CD4-positive, alpha-beta T cell (primary cell): ENCODE measurements around the gene RNF175. TPM values are rescaled to one million over a fixed set of nuclear protein-coding genes. Genes with fewer than 3 reads are reported as not detected.

Experiments
- ATAC-seq: fragments of 200-7000 bp; cut with Tn5 transposase; one replicate; pipeline ENCODE4 v1.10.0; 2022; ENCODE audit warnings: mild to moderate bottlenecking; ENCODE audit not compliant: poor library complexity
- CTCF ChIA-PET: fragments of 350-600 bp; sonication (Branson Sonifier 250); formaldehyde crosslinking; loops from one replicate; lab custom pipeline; 2021; ENCODE audit warnings: antibody characterized with exemption, inconsistent platforms; lab: Charles Lee
- POLR2A ChIA-PET: fragments of 350-600 bp; sonication (Branson Sonifier 250); formaldehyde crosslinking; loops from one replicate; lab custom pipeline; 2021; ENCODE audit warnings: antibody characterized with exemption, inconsistent platforms; lab: Charles Lee
- DNase-seq, 14 experiments: peaks; one replicate each; pipeline ENCODE4 v3.0.0-alpha.2; 2013 to 2020; ENCODE audit warnings: mixed read lengths in 2 of 14
- H3K27ac ChIP-seq, 2 donors: one replicate each; pipeline versions ENCODE4 v1.5.1 to v1.7.0; 2013; ENCODE audit warnings: low read length in 2 of 2, low read depth in 1 of 2, mild to moderate bottlenecking in 1 of 2
- H3K27me3 ChIP-seq, 2 experiments: 1 replicate in 1 of 2; 2 replicates in 1 of 2; pipeline versions ENCODE4 v1.6.1 to v1.7.0; 2013; ENCODE audit warnings: low read length in 2 of 2, control low read depth in 1 of 2, mild to moderate bottlenecking in 1 of 2, moderate library complexity in 1 of 2; ENCODE audit not compliant: insufficient read depth in 2 of 2, control insufficient read depth in 1 of 2
- H3K36me3 ChIP-seq: one replicate; pipeline ENCODE4 v1.6.1; 2013; ENCODE audit warnings: low read length, control low read depth; ENCODE audit not compliant: insufficient read depth
- H3K4me1 ChIP-seq: one replicate; pipeline ENCODE4 v1.6.1; 2013; ENCODE audit warnings: low read length, control low read depth; ENCODE audit not compliant: insufficient read depth
- H3K4me3 ChIP-seq: one replicate; pipeline ENCODE4 v1.5.1; 2013; ENCODE audit warnings: mild to moderate bottlenecking, low read length, moderate library complexity
- H3K9me3 ChIP-seq, 2 experiments: 1 replicate in 1 of 2; 2 replicates in 1 of 2; pipeline versions ENCODE4 v1.6.1 to v1.7.0; 2013; ENCODE audit warnings: low read length in 2 of 2, mild to moderate bottlenecking in 2 of 2, control low read depth in 1 of 2, moderate library complexity in 1 of 2; ENCODE audit not compliant: control insufficient read depth in 1 of 2, insufficient read depth in 1 of 2
- H3K27ac Mint-ChIP-seq: one replicate; pipeline ENCODE4 v1.8.0; 2020; ENCODE audit warnings: mixed read lengths
- H3K27me3 Mint-ChIP-seq: one replicate; pipeline ENCODE4 v1.8.0; 2021; ENCODE audit warnings: mixed read lengths
- H3K36me3 Mint-ChIP-seq: one replicate; pipeline ENCODE4 v1.8.0; 2021; ENCODE audit warnings: low read depth, mixed read lengths
- H3K4me1 Mint-ChIP-seq: one replicate; pipeline ENCODE4 v1.8.0; 2021; ENCODE audit warnings: low read depth, mixed read lengths
- H3K4me3 Mint-ChIP-seq: one replicate; pipeline ENCODE4 v1.8.0; 2020; ENCODE audit warnings: mild to moderate bottlenecking, mixed read lengths
- H3K9me3 Mint-ChIP-seq: one replicate; pipeline ENCODE4 v1.8.0; 2020; ENCODE audit warnings: mixed read lengths
- CTCF ChIP-seq: fragments of 200-600 bp; IDR thresholded peaks from one replicate; pipeline ENCODE4 v1.8.0; 2022; ENCODE audit warnings: antibody characterized with exemption, mild to moderate bottlenecking
- intact Hi-C, 2 experiments: fragments of 100-400 bp; cut with DNase I in 1 of 2; cut with micrococcal nuclease in 1 of 2; formaldehyde crosslinking; loops; one replicate each; pipeline versions ENCODE4 v1.15.1 to v1.9.0; 2023 to 2025; cut with DNase I, micrococcal nuclease
- total RNA-seq, 174 experiments: library from RNA in 2 of 174; stranded (reverse) in 2 of 174; gene quantifications; one replicate each; pipeline ENCODE4 v1.2.3 and lab custom pipeline; 2021 to 2026

The RNF175 gene
- total RNA-seq, 2 experiments from 2014 or later = 1.4 to 1.8 TPM

- Mint-ChIP-seq H3K27me3 (peaks cover 67% of the 10 kb centered on the region), H3K4me1 (no peaks in the 10 kb centered on the region), H3K9me3 (no peaks in the 10 kb centered on the region), H3K36me3 (no peaks in the 10 kb centered on the region), H3K27ac (no peak overlapping the region), H3K4me3 (no peak overlapping the region)
- H3K27ac ChIP-seq = no peak overlapping the region
- no peak for DNase-seq
- ATAC-seq = no peak
- CTCF ChIA-PET = no interaction called here
- peaks cover 22 to 34% of the 10 kb centered on the region in 2 experiments for H3K27me3 ChIP-seq
- H3K4me3 ChIP-seq = no peak overlapping the region
- TF ChIP-seq CTCF = no peak
- intact Hi-C loops = loop anchor here (10.0 kb wide), 3 partner anchors 563 to 843 kb away; no protein-coding TSS in a partner anchor
- peaks cover 0 to 3% of the 10 kb centered on the region in 2 experiments for H3K9me3 ChIP-seq
- POLR2A ChIA-PET = no interaction called here
- H3K36me3 ChIP-seq = no peaks in the 10 kb centered on the region
- no peaks in the 10 kb centered on the region for H3K4me1 ChIP-seq
Observed at GRCh38 chr4:153781717-153782416, 22.0 kb upstream of the RNF175 start.

- Histone ChIP-seq H3K9me3 (peaks cover 0 to 3% of the 10 kb centered on the region in 2 experiments), H3K27ac (no peak overlapping the region), H3K4me1 (no peaks in the 10 kb centered on the region), H3K27me3 (peaks cover 19 to 30% of the 10 kb centered on the region in 2 experiments), H3K4me3 (no peak overlapping the region), H3K36me3 (no peaks in the 10 kb centered on the region)
- H3K27ac Mint-ChIP-seq = no peak overlapping the region
- H3K9me3 Mint-ChIP-seq = no peaks in the 10 kb centered on the region
- H3K27me3 Mint-ChIP-seq = peaks cover 65% of the 10 kb centered on the region
- CTCF ChIA-PET = no interaction called here
- TF ChIP-seq CTCF = no peak
- no peak overlapping the region for H3K4me3 Mint-ChIP-seq
- ATAC-seq (no peak), DNase-seq (no peak)
- H3K4me1 Mint-ChIP-seq = no peaks in the 10 kb centered on the region
- POLR2A ChIA-PET = no interaction called here
- intact Hi-C loops = loop anchor here (10.0 kb wide), 3 partner anchors 564 to 844 kb away; no protein-coding TSS in a partner anchor
- H3K36me3 Mint-ChIP-seq = no peaks in the 10 kb centered on the region
Observed at GRCh38 chr4:153781280-153781679, 21.5 kb upstream of the RNF175 start.

- Mint-ChIP-seq H3K27ac (no peak overlapping the region), H3K4me3 (no peak overlapping the region), H3K4me1 (no peaks in the 10 kb centered on the region), H3K36me3 (no peaks in the 10 kb centered on the region), H3K9me3 (no peaks in the 10 kb centered on the region), H3K27me3 (peaks cover 65% of the 10 kb centered on the region)
- intact Hi-C loops = loop anchor here (10.0 kb wide), 3 partner anchors 564 to 844 kb away; no protein-coding TSS in a partner anchor
- H3K27ac ChIP-seq = no peak overlapping the region
- peaks cover 16 to 26% of the 10 kb centered on the region in 2 experiments for H3K27me3 ChIP-seq
- no peaks in the 10 kb centered on the region for H3K36me3 ChIP-seq
- H3K4me1 ChIP-seq = no peaks in the 10 kb centered on the region
- peaks cover 0 to 3% of the 10 kb centered on the region in 2 experiments for H3K9me3 ChIP-seq
- DNase-seq (no peak), ATAC-seq (no peak)
- ChIA-PET CTCF (no interaction called here), POLR2A (no interaction called here)
- no peak for TF ChIP-seq CTCF
- H3K4me3 ChIP-seq = no peak overlapping the region
Observed at GRCh38 chr4:153780876-153781275, 21.1 kb upstream of the RNF175 start.
